SK-N-DZ (cell line): ENCODE measurements around the gene DIS3L2.
"Not testable (repeated sequence)": the region's sequence is repeated elsewhere in the genome, so short reads cannot be mapped to it uniquely, and the experiment has no call there.

Experiments used
- DNase-seq: peaks from one replicate; pipeline ENCODE4 v3.0.0-alpha.2; 2015; ENCODE audit warnings: low spot score

The DIS3L2 gene

DNA sequence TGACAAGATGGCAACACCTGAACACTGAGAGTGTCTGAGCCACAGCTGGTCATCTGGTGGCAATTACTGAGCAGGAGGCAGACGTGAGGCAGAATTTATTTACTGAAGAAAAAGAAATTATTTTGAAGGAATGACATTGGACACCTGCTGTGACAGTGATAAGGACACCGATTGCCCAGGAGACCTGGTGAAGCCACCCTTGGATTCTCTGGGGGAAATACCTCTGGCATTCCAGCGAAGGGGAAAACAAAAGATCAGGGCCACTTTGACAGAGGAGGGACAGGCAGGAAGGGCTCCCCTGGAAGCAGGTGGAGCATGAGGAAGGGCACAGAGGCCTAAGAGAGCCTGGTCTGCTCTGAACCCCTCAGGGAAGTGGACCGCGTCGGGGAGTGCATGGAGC, 331.7 kb downstream of the DIS3L2 start:
- no peak for DNase-seq

DNA sequence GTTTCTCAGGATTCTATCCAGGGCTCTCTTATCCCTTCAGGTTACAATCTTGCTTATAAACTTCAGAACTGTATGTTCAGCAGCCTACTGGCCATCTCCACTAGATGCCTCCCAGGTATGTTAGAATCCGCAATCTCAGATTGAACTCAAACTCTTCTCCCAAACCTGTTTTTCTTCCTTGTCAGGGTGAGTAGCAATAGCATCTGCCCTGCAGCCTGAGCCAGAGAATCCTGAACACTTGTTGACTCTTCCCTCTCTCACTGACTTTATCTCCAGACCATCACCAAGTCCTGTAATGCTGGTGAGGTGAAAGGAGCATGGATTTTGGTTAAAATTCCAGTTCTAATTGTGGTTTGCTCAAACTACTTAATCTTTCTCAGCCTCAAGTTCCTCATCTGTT, 334.5 kb downstream of the DIS3L2 start:
- DNase-seq: no peak

DNA sequence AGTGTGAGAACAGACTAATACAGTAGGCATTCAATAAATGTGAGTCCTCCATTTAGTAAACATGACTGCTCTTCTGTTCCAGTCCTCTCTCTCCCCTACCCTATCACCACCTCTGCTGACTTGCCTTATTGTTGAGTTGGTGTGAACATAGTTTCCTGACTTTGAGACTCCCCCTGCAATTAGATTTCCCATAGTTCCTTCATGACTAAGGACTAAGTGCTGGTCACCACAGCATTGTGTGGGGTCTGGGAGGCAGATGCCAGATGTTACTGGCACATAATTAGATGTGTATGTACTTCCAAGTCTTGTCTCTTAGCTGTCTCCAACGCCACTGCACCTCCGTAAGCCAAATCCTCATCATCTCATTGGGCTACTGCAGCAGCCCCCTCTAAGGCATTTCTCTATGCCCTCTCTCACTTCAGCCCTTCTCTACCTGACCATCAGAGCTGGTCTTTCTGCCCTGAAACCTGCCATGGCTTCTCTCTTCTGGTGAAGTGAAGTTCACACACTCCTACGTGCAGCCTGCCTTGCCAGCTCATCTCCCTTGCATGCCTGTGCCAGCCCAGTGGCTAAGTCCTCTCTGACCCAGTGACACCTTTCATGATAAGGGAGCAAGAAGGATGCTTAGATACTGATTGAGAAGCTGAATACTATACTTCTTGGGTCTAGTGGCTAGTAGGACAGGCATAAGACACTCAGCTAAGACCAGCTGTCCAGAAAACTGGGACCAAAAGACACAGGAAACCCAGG, 335.4 kb downstream of the DIS3L2 start:
- DNase-seq: no peak

DNA sequence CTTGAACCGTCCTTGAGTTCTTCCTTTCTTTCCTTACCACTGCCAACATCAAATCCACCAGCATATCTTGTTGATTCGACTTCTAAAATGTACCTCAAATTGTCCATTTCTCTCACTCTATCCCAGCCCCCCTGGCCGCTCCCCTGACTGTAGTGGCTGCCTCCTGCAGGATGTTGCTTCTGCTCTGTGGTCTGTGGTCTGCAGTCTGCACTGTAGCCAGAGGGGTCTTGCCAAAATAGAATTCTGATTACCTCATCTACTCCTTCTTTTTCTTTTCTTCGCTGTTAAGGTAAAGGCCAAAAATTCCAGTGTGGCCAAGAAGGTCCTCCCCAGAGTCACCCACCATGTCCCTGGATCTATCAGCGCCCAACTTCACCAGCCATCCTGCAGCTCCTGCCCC, 337.6 kb downstream of the DIS3L2 start:
- no peak for DNase-seq

DNA sequence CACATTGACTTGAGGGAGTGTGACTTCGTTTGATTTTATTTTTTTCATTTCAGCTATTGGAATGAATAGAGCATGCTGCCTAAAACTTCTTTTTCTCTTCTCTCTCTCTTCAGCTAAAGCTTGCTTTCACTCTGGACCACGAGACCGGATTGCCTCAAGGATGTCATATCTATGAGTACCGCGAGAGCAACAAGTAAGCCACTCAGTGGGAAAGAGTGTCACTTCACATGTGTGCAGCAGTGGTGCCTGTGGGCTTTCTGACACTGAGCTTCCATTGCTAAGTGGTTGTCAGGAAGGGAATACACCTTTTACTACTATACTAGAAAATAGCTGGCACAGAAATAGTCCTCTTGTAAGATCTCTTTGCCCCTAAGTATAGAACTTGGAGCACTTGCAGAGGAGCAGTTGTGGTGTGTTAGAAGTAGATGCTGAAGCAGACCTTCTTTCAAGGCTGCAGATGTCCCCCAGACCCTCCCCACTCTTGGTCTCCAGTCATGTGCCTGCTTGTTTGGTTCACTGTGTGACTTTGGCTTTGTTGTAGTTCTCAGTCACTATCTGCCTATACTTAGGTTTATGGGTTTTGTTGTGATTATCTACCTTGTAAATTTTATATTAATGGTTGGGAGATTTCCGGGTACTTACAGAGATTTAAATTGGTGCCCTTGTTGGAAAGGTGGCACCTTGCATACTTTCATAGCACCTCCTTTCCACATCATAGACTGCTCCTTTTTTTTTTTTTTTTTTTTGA, 338.6 kb downstream of the DIS3L2 start:
- no peak for DNase-seq

DNA sequence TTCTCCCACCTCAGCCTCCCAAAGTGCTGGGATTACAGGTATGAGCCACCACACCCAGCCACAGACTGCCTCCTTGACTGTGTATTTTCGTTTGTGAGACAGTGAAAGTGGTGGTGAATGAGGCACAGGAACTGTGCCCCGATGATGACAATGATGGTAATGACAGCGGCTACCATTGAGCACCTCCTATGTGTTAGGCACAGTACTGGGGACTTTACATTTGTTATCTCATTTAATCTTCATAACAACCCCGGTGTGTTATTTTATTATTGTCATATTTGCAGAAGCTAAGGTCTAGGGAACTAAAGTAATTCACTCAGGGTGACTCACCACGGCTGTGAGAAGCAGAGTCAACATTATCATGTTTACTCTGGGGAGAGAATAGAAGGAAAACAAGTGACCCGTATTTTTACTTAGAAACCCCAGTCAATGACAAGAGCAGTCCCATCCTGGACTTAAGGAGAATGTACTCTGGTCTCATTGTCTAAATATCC, 339.4 kb downstream of the DIS3L2 start:
- DNase-seq: no peak

DNA sequence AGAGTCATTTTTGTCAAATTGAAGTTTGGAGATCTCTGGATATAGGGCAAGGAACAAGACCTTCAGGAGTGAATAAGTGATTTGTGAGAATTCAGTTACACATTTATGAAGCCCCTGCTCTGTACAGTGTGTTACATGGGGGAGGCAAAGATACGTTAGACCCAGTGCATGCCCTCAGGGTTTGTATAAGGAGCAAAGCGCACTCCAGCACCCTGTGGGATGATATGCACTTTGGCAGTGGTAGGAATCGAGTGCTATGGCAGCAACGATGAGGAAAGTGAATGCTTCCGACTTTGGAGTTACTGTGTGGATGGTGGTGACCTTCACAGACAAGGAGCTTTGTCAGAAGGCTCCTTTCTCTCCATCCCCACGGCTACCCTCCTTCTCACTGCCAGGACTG, 342.7 kb downstream of the DIS3L2 start:
- DNase-seq: no peak

DNA sequence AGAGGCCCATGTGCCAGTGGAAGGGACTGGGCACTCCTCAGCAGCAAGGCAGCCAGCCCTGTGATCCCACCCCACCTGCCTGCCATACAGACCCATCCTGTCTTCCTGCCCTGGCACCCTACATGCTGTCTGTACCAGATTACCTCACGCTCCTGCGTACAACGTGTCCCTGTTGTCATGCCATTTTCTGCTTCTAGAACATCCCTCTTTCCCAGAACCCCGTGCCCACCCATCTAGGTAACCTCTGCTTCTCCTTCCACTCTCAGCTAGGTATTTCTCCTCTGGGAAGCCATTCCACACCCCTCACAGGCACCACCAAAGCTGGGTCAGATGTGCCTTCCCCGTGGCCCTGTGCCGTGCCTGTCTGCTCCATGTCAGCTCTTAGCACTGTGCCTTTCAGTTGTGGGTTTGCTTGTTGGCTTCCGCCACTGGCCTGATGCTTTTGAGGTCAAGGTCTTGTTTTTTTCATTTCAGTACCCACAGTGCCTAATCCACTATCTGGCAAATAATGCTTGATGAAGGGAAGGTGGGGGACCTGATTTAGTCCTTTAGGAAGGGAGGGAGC, 345.3 kb downstream of the DIS3L2 start:
- no peak for DNase-seq

DNA sequence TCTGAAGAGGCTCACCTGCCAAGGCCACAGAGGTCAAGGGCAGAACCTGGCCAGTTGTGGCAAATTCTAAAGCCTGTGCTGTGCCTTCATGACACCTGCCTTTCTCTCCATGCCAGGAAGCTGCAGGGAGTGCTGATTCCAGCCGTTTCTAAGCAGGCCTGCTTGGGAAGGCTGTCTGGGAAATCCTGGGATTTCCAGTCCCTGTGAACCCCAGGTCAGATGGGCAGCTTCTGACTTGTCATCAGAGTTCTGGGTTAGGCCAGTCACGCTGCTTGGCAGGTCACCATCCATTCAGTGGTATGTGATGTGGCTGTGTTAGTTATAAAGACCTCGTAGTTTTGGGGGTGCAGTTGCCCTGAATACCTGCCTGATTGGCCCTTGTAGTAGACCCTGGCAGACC, 346.3 kb downstream of the DIS3L2 start:
- no peak for DNase-seq

DNA sequence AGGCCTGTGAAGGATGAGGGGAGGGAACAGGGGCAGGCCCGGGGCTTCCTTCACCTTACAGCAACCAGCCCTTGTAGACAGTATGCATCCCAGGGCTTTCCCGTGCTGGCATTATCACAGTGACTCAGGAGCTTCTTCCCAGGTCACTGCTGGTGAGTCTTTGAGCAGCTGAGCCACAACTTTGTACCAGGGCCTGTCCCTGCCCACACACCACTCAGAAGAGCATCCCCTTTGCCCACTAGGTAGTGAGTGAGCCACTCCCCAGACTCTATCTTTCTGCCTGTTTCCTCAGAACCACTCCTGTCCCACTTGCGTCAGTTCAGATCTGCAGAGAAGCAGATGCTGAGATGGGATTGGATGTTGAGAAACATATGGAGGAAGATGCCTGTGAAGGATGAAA, 347.5 kb downstream of the DIS3L2 start:
- no peak for DNase-seq

DNA sequence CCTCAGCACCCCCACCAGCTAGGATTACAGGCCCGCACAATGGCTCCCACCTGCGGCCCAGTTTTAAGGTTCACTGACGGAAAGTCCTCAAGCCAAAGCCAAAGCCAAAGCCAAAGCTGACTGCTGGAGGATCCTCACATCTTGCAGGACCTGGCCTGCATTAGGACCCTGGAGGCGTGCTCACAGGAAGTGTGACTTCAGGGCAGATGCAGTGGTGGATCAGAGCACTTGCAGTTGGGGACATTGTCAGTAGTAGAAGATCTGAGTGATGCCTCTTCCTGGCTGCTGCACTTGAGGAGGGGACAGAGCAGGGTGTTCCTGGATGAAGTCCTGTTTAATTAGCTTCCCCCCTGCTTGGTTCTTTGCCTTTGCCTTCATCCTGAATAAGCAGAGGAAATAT, 348.1 kb downstream of the DIS3L2 start:
- no peak for DNase-seq

DNA sequence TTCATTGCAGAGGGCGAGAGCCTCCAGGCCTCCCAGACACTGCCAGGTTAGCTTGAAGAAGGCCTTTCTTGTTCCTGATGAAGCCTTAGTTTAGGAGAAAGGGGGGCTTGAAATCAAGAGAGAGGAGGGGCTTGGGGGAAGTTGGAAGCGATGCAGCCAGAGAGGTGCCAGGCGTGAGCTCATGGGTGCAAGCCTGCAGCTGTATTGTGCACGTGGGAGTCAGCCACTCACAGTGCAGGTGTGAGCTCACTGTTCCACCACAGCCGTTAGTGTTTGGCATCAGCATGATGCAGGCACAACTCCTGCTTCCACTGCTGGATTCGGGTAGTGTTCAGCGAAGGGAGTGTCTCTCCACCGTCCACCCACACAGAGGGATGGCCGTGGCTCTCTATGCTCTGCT, 348.6 kb downstream of the DIS3L2 start:
- DNase-seq: no peak

DNA sequence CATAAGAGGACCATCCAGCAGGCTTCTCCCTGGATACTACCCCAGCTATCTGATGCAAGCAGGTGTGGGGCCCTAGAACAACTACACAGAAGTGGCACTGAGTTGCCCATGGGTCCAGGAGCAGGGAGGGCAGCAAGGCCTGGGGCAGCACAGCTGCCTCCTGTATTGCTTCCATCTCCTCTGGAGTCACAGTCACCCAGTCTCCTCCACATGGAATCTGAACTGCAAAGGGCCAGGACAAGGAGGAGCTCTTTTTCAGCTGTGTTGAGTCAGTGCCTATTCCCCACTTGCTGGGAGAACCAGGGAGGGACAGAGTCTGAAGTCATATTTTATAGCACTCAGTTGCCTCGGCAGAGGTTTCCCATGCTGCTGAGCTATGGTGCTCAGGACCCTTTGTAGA, 349.2 kb downstream of the DIS3L2 start:
- no peak for DNase-seq

DNA sequence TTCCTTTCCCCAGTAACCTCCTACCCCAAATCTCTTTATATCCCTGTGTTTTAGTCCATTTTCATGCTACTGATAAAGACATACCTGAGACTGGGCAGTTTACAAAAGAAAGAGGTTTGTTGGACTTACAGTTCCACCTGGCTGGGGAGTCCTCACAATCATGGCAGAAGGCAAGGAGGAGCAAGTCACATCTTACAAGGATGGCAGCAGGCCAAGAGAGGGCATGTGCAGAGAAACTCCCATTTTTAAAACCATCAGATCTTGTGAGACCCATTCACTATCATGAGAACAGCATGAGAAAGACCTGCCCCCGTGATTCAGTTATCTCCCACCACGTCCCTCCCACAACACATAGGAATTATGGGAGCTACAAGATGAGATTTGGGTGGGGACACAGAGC, 352.1 kb downstream of the DIS3L2 start:
- DNase-seq: not testable (repeated sequence)

DNA sequence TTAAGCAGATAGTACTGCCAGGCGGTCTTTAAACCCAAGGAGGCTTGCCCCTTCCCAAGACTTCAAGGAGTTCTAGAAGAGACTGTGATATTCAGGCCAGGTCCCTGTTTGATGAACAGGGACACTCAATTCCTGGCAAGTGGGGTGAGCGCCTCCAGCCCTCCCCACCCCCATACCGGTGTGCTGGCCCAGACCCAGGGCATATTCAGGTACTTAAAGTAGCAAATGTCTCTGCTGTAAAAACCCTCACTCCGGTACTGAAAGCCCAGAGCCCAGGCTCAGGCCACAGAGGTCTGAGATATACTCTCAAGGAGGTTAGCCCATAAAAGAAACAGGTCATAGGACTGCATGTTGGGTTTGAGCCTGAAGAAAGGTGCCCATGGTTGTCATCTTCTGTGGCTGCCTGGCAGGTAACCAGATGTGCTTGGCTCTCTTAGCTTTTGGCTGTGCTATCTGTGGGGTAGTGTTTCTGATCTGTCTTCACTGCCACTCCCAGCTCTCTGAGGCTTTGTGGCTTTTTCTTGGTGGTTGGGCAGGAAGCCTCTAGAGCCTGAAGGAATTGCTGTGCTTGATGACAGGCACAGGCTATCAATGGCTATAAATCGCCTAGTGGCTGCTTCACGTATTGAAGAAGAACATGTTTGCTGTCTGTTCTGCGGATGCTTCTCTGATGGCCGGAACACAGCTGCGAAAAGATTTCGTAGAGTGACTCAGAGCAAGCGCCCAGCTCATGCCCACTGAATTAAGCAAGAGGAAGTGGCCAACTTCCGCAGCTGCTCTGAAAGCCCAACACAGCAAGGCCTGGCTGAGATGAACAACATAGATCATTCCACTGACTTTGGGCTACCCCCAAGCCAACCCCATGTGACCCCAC, 353.8 kb downstream of the DIS3L2 start:
- no peak for DNase-seq

DNA sequence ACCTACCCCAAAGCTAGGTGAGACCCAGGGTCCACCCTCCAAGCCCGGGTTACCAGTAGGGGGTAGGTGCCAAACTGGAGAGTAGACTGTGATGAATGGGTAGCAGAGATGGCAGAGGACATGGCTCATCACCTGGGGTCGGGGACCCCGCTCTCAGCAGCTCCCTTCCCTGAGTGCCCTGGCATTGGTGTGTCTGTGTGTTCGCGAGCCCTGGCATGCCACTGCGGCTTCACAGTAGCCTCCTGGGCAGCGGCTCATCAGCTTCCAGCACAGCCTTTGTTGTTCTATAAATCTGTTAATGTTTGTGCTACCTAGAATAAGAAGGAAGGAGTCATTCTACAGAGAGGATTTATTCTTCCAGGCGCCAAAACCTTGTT, 354.4 kb downstream of the DIS3L2 start:
- no peak for DNase-seq

DNA sequence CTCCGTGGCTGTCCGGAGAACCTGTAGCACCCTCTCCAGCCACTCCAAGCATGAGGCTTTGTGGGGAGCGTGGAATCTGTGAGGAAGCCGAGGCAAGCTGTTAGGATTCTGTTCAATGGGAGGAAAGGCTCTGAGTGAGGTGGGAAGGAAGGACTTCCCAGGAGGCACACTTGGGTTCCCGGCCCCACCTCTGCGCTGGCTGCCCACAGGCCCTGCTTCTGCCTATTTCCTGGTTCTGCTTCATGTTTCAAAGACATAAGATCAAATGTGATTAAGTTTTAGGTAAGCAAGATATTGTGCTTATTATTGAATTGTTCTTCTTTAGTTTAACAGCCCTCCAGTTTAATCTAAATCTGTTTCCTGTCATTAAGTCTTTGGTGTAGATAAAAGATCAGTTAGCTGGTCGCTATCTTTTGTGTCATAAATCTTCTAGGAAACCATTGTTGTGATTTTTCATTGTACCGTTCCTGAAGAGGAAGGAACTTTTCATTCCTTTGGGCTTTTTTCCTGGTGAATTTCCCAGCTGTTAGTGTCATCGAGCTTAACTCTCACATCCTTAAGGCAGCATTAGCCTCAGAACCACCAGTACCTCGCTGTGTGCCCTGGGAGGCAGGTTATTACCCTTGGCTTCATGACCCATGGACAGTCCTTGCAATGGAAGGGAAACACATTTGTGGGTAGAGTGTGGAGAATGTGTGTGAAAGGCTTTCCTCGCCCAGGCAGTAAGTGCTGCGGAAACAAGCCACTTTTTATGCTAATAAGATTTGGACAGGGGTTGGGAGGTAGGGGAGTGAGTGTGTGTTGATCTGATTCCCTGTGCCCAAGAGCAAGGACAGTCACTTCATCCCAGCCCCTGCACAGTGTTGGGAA, 355.2 kb downstream of the DIS3L2 start:
- no peak for DNase-seq

DNA sequence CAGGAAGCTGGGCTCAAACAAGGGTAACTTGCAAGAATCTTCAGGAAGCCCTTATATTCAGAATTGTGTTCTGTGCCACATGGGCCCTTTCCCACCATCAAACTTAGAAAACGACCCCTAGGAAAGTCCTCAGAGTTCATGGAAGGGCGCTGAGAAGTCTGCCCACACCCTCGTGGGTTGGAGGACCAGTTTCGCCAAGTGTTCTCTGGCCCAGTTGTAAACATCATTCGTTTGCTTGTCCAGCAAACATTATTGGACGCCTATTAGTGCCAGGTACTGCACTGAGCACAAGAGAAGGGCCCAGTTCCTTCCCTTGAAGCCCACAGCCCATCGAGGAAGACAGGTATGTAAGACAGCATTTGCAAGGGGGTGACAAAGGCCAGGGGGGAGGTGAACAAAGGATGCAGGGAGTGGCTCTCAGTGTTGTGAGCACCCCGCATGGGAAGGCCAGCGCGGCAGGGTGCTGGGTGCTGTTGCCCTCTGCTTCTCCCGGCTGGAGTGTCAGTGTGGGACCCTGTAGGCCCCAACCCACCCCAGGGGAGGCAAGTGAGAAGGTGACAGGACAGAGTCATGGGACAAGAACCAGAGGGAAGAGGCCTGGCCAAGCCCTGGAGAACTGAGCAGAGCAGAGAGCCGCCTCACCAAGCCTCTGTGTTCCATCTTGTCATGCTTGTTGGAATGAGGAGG, 356.8 kb downstream of the DIS3L2 start:
- DNase-seq: no peak

DNA sequence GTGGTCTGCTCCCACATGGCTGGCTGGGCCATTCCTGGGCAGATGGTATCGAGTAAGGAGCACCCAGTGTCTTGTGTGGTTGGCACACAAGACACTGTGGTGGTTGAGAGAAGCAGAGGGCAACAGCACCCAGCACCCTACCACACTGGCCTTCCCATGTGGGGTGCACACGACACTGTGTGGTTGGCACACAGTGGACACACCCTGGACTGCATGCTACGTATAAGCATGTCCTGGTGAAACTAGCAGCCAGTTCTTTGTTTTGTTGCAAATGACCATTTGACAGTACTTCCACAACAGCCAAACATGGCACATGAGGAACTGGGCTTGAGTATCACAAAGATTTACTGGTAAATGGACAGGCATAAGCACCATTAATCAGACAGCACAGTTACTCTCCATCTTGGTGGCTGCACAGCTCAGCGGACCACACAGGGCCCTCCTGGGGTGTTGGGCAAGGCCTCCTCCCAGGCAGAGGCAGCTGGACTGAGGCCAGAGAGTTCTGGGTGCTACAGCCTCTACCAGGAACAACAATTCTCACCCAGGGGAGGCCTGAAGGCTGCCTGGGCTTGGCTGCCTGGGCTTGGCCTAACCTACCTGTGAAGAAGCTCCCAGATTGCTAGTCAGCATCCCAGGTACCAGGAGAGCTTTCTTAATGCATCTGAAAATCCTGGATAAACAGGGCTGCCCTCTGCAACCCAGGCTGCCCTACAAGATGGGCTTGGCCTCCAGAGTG, 357.7 kb downstream of the DIS3L2 start:
- DNase-seq: no peak
